Neural cell (in vitro differentiated cells): ENCODE measurements around the gene NCEH1. TPM values are rescaled to one million over a fixed set of nuclear protein-coding genes. Genes with fewer than 3 reads are reported as not detected.

Experiments
- H2AFZ ChIP-seq: fragments of 200-600, 300-800 bp; sonication (generic), shearing (Covaris generic); 2 replicates; pipeline ENCODE4 v1.6.0; 2014; ENCODE audit warnings: low read depth, mild to moderate bottlenecking, antibody characterized with exemption, low read length, moderate library complexity
- H3F3A ChIP-seq: fragments of 200-600 bp; shearing (Covaris generic); 2 replicates; pipeline ENCODE4 v1.6.1; 2016; ENCODE audit warnings: mild to moderate bottlenecking, moderate library complexity, mixed read lengths, antibody characterized with exemption, low read length; ENCODE audit not compliant: insufficient read depth, poor library complexity, severe bottlenecking
- H3K27ac ChIP-seq: fragments of 200-600, 300-800 bp; sonication (generic), shearing (Covaris generic); 2 replicates; pipeline ENCODE4 v1.5.1; 2014; ENCODE audit warnings: mild to moderate bottlenecking, low read length, moderate library complexity
- H3K27me3 ChIP-seq: fragments of 300-800, 200-600 bp; sonication (generic), shearing (Covaris generic); 2 replicates; pipeline ENCODE4 v1.6.0; 2014; ENCODE audit warnings: mild to moderate bottlenecking, low read depth, low read length, moderate library complexity; ENCODE audit not compliant: insufficient read depth
- H3K36me3 ChIP-seq: fragments of 300-800, 200-600 bp; sonication (generic), shearing (Covaris generic); 2 replicates; pipeline ENCODE4 v1.5.1; 2014; ENCODE audit warnings: mild to moderate bottlenecking, antibody characterized with exemption, low read length, moderate library complexity; ENCODE audit not compliant: insufficient read depth
- H3K4me2 ChIP-seq: fragments of 300-800, 200-600 bp; sonication (generic), shearing (Covaris generic); 2 replicates; pipeline ENCODE4 v1.6.0; 2014; ENCODE audit warnings: mild to moderate bottlenecking, low read length
- H3K4me3 ChIP-seq: fragments of 300-800, 200-600 bp; sonication (generic), shearing (Covaris generic); 2 replicates; pipeline ENCODE4 v1.5.1; 2014; ENCODE audit warnings: mild to moderate bottlenecking, low read length, moderate library complexity
- H3K79me2 ChIP-seq: fragments of 200-600 bp; shearing (Covaris generic); replicated peaks from 2 replicates; pipeline ENCODE4 v1.6.0; 2014; ENCODE audit warnings: mild to moderate bottlenecking, low read length, moderate library complexity; ENCODE audit not compliant: insufficient read depth
- H3K9ac ChIP-seq: fragments of 300-800, 200-600 bp; sonication (generic), shearing (Covaris generic); 2 replicates; pipeline ENCODE4 v1.6.1; 2016; ENCODE audit warnings: mild to moderate bottlenecking, low read length, mixed read lengths
- H3K9me2 ChIP-seq: fragments of 200-600 bp; shearing (Covaris generic); 2 replicates; pipeline ENCODE4 v1.6.1; 2016; ENCODE audit warnings: mild to moderate bottlenecking, low read length, mixed read lengths; ENCODE audit not compliant: insufficient read depth
- H3K9me3 ChIP-seq: fragments of 200-600, 300-800 bp; sonication (generic), shearing (Covaris generic); 2 replicates; pipeline ENCODE4 v1.6.1; 2016; ENCODE audit warnings: mild to moderate bottlenecking, mixed run types, low read length, moderate library complexity, mixed read lengths
- H4K20me1 ChIP-seq: fragments of 200-600 bp; shearing (Covaris generic); 2 replicates; pipeline ENCODE4 v1.6.1; 2016; ENCODE audit warnings: mild to moderate bottlenecking, mixed run types; ENCODE audit not compliant: insufficient read depth
- EP300 ChIP-seq: fragments of 450-650 bp; conservative IDR thresholded peaks from 2 replicates; pipeline ENCODE4 v1.6.1; 2014; ENCODE audit warnings: antibody characterized with exemption, mild to moderate bottlenecking, moderate library complexity; ENCODE audit not compliant: poor library complexity, severe bottlenecking
- EZH2 ChIP-seq: fragments of 200-600, 300-800 bp; shearing (Covaris generic), sonication (generic); IDR thresholded peaks from 2 replicates; pipeline ENCODE4 v1.6.1; 2014; ENCODE audit warnings: antibody characterized with exemption, low read length, borderline replicate concordance, mild to moderate bottlenecking; ENCODE audit not compliant: insufficient read depth, poor library complexity, severe bottlenecking
- MXI1 ChIP-seq: fragments of 450-650 bp; conservative IDR thresholded peaks from 2 replicates; pipeline ENCODE4 v1.6.1; 2014; ENCODE audit warnings: antibody characterized with exemption, mild to moderate bottlenecking; ENCODE audit not compliant: poor library complexity, severe bottlenecking
- POLR2AphosphoS5 ChIP-seq: IDR thresholded peaks from 2 replicates; pipeline ENCODE4 v1.6.1; 2012
- RAD21 ChIP-seq: fragments of 450-650 bp; conservative IDR thresholded peaks from 2 replicates; pipeline ENCODE4 v1.6.1; 2014; ENCODE audit warnings: antibody characterized with exemption, mild to moderate bottlenecking, moderate library complexity
- SMC3 ChIP-seq: fragments of 450-650 bp; conservative IDR thresholded peaks from 2 replicates; pipeline ENCODE4 v1.6.1; 2014; ENCODE audit warnings: antibody characterized with exemption, mild to moderate bottlenecking, moderate library complexity; ENCODE audit not compliant: poor library complexity
- TAF1 ChIP-seq: IDR thresholded peaks from 2 replicates; pipeline ENCODE4 v1.6.1; 2012; ENCODE audit warnings: low read depth
- polyA plus RNA-seq: library from polyadenylated mRNA; depleted of rRNA; stranded (reverse); fragments of >200 nt; gene quantifications from 2 replicates; pipeline ENCODE4 v1.2.3, GENCODE V29; 2014
- small RNA-seq, 3 experiments: library from RNA; depleted of rRNA; stranded (forward); fragments of <200 nt; gene quantifications; one replicate each; pipeline ENCODE3, GENCODE V24; 2012
- TF ChIP-seq, protein P1 (sequence below): IDR thresholded peaks from 2 replicates; pipeline ENCODE4 v1.6.1; 2012; ENCODE audit warnings: borderline replicate concordance
- TF ChIP-seq, protein P2 (sequence below): fragments of 450-650 bp; IDR thresholded peaks from 2 replicates; pipeline ENCODE4 v1.5.1; 2014; ENCODE audit warnings: antibody characterized with exemption, mild to moderate bottlenecking, moderate library complexity; ENCODE audit not compliant: poor library complexity, severe bottlenecking

NCEH1 gene
- polyA plus RNA-seq, 1 donor from 2014 or later: 2.1 TPM

DNA sequence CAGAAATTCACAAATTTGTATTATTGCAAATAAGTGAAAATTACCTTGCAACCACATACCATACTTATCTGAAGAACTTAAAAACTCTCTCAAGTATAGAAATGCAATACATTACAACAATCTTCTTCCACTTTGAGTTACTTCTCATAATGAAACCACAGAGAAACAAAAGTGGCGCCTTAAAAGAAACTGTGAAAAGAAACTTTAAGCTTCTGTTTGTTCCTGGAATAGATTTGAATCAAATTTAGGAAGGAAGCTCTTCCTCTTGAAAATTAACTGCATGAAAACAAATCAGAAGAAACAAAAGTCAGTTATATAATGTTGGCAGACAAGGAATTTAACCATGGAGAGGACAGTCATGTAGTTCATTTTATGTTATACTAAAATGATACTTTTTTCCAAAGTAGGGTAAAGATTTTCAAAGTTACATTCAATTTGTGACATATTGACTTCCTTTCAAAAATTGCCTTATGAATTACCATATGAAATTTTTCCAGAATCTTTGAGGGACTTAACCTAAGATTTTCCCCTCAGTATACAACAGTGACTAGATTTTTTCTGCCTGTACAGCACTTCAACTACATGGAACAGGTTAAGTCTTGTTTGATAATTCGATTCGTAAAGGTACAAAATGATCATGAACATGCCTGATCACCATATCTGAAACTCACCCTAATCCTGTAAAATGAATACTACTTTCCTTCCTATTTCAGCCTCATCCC, 130.0 kb downstream of the NCEH1 start:
- Histone ChIP-seq H3K9ac (no peak overlapping the region), H4K20me1 (no peaks in the 10 kb centered on the region), H3K9me3 (no peaks in the 10 kb centered on the region), H3K27ac (no peak overlapping the region), H2AFZ (no peak overlapping the region), H3K79me2 (no peaks in the 10 kb centered on the region), H3F3A (no peaks in the 10 kb centered on the region), H3K9me2 (no peaks in the 10 kb centered on the region), H3K27me3 (no peaks in the 10 kb centered on the region), H3K36me3 (no peaks in the 10 kb centered on the region), H3K4me3 (no peak overlapping the region), H3K4me2 (no peak overlapping the region)
- TF ChIP-seq RAD21 (no peak), SMC3 (no peak), POLR2AphosphoS5 (no peak), MXI1 (no peak), EZH2 (no peak), TAF1 (no peak), EP300 (no peak)
- TF ChIP-seq, protein P1, sequence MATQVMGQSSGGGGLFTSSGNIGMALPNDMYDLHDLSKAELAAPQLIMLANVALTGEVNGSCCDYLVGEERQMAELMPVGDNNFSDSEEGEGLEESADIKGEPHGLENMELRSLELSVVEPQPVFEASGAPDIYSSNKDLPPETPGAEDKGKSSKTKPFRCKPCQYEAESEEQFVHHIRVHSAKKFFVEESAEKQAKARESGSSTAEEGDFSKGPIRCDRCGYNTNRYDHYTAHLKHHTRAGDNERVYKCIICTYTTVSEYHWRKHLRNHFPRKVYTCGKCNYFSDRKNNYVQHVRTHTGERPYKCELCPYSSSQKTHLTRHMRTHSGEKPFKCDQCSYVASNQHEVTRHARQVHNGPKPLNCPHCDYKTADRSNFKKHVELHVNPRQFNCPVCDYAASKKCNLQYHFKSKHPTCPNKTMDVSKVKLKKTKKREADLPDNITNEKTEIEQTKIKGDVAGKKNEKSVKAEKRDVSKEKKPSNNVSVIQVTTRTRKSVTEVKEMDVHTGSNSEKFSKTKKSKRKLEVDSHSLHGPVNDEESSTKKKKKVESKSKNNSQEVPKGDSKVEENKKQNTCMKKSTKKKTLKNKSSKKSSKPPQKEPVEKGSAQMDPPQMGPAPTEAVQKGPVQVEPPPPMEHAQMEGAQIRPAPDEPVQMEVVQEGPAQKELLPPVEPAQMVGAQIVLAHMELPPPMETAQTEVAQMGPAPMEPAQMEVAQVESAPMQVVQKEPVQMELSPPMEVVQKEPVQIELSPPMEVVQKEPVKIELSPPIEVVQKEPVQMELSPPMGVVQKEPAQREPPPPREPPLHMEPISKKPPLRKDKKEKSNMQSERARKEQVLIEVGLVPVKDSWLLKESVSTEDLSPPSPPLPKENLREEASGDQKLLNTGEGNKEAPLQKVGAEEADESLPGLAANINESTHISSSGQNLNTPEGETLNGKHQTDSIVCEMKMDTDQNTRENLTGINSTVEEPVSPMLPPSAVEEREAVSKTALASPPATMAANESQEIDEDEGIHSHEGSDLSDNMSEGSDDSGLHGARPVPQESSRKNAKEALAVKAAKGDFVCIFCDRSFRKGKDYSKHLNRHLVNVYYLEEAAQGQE: no peak
- TF ChIP-seq, protein P2, sequence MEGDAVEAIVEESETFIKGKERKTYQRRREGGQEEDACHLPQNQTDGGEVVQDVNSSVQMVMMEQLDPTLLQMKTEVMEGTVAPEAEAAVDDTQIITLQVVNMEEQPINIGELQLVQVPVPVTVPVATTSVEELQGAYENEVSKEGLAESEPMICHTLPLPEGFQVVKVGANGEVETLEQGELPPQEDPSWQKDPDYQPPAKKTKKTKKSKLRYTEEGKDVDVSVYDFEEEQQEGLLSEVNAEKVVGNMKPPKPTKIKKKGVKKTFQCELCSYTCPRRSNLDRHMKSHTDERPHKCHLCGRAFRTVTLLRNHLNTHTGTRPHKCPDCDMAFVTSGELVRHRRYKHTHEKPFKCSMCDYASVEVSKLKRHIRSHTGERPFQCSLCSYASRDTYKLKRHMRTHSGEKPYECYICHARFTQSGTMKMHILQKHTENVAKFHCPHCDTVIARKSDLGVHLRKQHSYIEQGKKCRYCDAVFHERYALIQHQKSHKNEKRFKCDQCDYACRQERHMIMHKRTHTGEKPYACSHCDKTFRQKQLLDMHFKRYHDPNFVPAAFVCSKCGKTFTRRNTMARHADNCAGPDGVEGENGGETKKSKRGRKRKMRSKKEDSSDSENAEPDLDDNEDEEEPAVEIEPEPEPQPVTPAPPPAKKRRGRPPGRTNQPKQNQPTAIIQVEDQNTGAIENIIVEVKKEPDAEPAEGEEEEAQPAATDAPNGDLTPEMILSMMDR: no peak

Small RNA genes lying within 50 kb of the gene (small RNA-seq; reads per million reads assigned to genes)
- gene RNU6-547P: 0 reads per million in 3 experiments

Other genes with a start within 250 kb of the NCEH1 start
- gene TNFSF10, start 187.6 kb downstream of the NCEH1 start, polyA plus RNA-seq: not detected in 2 replicates
- 6.3 and 8.6 TPM in 2 replicates for gene ECT2, start 39.7 kb upstream of the NCEH1 start, polyA plus RNA-seq